GM12878 (cell line): ENCODE measurements around the gene WDR38.

Experiments
- HDAC2 ChIP-seq: fragments of 200-600 bp; sonication (generic); IDR thresholded peaks from 2 replicates; pipeline ENCODE4 v1.6.1; 2017
- SUPT20H ChIP-seq: IDR thresholded peaks from 2 replicates; pipeline ENCODE4 v1.6.1; 2011; ENCODE audit warnings: low read depth, mild to moderate bottlenecking, low read length, moderate library complexity, borderline replicate concordance; ENCODE audit not compliant: control insufficient read depth

- TF ChIP-seq HDAC2 (no peak), SUPT20H (no peak)
These were observed 39.6 kb upstream of the WDR38 start for GRCh38 chr9:124813501-124814163.
